Retinal pigment epithelial cell (primary cell): ENCODE measurements around the gene TAL1.

Experiments
- DNase-seq: peaks from one replicate; pipeline ENCODE4 v3.0.0-alpha.2; 2010; ENCODE audit warnings: low read depth
- H3K4me3 ChIP-seq: 2 replicates; pipeline ENCODE4 v1.5.1; 2011; ENCODE audit warnings: mild to moderate bottlenecking, low read length, control low read depth, moderate library complexity
- TF ChIP-seq, protein P1 (sequence below): conservative IDR thresholded peaks from 2 replicates; pipeline ENCODE4 v1.5.1; 2011; ENCODE audit warnings: low read depth, low read length, control low read depth, inconsistent platforms

The TAL1 gene

DNA sequence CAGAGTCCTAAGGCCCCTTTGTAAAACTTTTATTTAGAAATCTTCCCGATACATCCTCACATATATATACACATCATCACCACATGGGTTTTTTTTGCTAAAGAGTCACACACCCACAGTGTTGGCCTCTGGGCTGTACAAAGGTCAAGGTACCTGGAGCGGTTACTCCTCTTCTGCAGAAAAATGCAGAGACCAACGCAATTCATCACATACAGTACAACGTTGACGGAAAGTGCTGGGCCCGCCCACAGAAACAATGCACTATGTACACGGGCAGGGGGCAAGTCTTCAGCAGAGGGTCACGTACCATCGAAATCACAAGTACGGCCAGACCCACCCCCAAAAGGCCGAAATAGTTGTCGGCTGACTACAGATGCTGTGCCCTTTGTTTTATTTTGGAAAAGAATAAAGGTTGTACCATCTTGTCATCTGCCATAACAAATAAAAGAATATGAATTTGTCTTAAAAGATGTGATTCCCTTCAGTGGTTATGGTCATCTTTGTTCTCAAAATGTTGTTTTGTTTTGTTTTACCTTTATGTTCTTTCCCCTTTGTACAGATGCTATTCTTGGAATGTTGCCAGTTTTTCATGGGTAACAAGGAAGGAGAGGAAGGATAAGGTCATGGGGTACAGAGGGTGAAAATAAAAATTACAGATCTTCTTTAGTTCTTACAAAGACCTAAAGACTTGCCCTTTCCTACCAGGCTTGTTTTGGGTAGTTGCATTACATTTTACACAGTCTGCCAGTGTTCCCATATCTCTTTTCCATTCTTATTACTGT is 15.6 kb downstream of the TAL1 start:
- DNase-seq, result no peak
- TF ChIP-seq, protein P1, sequence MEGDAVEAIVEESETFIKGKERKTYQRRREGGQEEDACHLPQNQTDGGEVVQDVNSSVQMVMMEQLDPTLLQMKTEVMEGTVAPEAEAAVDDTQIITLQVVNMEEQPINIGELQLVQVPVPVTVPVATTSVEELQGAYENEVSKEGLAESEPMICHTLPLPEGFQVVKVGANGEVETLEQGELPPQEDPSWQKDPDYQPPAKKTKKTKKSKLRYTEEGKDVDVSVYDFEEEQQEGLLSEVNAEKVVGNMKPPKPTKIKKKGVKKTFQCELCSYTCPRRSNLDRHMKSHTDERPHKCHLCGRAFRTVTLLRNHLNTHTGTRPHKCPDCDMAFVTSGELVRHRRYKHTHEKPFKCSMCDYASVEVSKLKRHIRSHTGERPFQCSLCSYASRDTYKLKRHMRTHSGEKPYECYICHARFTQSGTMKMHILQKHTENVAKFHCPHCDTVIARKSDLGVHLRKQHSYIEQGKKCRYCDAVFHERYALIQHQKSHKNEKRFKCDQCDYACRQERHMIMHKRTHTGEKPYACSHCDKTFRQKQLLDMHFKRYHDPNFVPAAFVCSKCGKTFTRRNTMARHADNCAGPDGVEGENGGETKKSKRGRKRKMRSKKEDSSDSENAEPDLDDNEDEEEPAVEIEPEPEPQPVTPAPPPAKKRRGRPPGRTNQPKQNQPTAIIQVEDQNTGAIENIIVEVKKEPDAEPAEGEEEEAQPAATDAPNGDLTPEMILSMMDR, result no peak
- no peak overlapping the region for H3K4me3 ChIP-seq

DNA sequence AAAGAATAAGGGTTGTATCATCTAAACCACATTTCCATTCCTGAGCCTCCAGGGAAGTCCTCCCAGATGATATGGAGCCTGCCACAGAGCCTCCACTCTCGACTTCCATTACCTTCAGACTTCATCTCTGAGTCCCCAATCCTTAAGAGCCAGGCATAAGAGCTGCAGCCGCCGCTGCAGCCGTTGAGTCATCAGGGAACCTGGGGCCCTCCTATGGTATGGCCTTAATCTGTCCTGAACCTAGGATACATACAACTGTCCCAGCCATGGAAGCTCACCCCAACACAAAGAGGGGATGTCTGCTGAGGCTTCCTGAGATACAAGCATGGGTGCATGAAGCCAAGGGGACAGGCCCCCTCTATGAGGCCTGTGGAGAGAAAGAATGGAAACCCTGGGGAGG is 16.3 kb downstream of the TAL1 start:
- TF ChIP-seq, protein P1, result no peak
- DNase-seq, result no peak
- H3K4me3 ChIP-seq, result no peak overlapping the region

DNA sequence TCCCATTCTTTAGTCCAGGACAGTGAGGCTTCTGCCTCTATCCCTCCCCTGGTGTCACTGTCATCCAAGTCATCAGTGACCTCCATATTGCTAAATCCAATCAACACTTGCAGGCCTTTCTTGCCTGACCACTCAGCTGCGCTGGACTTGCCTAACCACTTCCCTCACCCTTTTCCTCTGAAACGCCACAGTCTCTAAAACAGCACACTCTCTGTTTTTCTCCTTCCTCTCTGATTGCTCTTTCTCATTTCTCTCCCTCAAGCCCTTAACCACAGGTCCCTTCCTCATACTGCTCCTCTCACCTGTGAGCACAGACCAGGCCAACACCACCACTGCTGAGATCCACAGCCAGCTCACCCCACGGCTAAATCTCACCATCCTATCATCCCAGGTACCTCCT is 17.5 kb downstream of the TAL1 start:
- DNase-seq, result no peak
- H3K4me3 ChIP-seq, result no peak overlapping the region
- TF ChIP-seq, protein P1, result no peak

DNA sequence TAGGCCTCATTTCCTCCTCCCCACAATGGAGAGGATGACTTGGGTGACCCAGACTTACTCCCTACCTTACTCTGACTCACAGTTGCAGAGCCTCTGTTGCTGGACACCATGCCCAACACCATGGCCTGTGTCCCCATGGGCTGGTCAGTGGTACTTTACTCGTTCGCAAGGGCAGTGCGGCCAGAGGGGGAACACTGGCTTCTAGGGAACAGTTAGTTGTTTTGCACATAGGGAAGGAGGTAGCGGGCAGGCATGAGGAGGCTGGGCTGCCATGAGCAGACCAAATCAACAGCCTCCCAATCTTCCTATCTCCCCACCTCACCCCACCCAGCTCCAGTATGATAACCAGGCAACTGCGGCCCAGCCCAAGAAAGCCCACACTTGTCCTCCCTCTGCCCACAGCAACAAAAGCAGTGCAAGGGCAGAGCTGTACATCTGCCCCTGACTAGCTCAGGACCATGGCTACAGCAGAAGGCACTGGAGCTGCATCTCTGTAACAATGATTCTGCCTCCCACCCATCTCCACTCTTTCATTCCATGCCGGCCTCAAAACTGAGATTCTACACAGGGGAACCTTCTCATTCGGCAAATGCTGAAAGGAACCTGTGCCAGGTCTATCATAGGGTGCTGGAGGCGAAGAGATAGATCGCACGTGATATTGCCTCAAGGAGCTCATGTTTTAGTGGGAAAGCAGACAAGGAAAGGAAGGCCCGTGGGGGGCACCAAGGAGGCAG is 18.6 kb downstream of the TAL1 start:
- H3K4me3 ChIP-seq, result no peak overlapping the region
- no peak for DNase-seq
- TF ChIP-seq, protein P1, result no peak

DNA sequence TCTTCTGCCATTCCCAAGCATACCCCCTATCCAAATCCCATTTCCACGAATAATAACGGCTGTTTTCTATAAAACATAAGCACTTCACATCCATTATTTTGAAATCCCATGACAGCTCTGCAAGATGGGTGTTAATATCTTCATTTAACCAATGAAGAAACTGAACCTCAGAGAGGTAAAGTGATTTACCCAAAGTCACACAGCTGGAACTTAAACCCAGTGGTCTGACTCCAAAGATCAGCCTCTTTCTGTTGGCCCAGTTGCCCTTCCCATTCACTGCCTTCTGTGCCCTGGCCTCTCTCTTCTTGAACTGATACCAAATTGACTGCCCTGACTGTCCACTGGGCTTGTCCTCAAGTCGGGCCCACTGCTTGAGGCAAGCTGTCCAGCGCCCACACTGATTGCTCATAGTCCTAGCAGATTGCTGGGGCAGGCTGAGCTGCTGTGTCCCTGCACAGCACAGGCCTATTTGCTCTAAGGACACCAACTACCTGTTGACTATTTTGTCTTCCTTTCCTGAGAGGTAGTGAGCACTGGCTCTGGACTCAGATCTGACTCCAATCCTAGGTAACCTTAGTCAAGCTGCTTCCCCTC is 19.3 kb downstream of the TAL1 start:
- TF ChIP-seq, protein P1, result no peak

DNA sequence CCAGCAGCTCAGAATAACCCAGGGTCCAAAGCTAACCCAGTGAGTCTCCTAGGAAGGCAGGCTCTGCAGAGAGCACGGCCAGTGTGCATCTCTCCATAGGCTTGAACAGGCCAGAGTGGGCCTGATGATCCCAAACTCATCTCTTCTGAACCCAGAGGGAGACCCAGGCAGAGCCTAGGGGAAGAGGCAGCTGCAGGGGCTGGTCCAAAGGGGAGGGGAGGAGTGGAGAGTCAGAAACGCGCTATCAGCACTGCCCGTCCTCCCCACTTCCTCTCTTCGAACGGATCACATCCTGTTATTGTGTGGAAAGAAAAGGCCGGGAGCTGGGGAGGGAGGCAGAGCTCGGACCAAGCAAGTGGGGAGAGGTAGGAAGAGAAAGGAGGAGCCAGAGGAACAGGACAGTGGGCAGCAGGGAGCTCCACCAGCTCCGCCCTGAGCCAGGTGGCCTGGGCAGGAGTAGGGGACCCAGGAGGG is 20.2 kb downstream of the TAL1 start:
- TF ChIP-seq, protein P1, result no peak
- H3K4me3 ChIP-seq, result no peak overlapping the region
- no peak for DNase-seq

More for the DNA sequence above, 19.3 kb downstream of the TAL1 start:
- H3K4me3 ChIP-seq, result no peak overlapping the region
- DNase-seq, result no peak

DNA sequence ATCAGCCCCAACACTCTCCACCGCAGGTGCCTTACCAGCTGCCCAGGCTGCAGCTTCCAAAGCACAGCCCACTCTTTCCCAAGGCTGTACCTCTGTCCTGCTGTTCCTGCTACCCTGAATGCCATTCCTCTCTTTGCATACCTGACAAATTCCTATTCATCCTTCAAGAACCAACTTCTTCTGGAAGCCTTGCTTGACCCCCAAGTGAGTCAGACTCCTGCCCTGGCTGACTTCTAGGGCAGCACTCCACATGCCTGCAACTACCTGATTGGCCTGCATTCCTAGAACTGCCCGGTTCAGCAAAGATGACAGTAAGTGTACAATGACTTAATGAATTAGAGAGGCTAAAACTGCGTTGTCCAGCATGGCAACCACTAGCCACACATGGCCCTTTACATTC is 21.4 kb downstream of the TAL1 start:
- H3K4me3 ChIP-seq, result no peak overlapping the region
- DNase-seq, result no peak
- TF ChIP-seq, protein P1, result no peak
